GM06990 (cell line): ENCODE data around the gene GLIS1.

Source experiments
- DNase-seq: peaks from one replicate; pipeline ENCODE4 v3.0.0-alpha.2; 2011; ENCODE audit not compliant: insufficient read length; ENCODE audit errors: extremely low read depth
- H3K27me3 ChIP-seq: replicated peaks from 2 replicates; pipeline ENCODE4 v1.6.0; 2011; ENCODE audit warnings: low read length; ENCODE audit not compliant: control insufficient read depth, insufficient read depth
- H3K36me3 ChIP-seq: 2 replicates; pipeline ENCODE4 v1.5.1; 2011; ENCODE audit warnings: low read length; ENCODE audit not compliant: control insufficient read depth, insufficient read depth
- H3K4me3 ChIP-seq: replicated peaks from 2 replicates; pipeline ENCODE4 v1.5.1; 2011; ENCODE audit warnings: low read depth, mild to moderate bottlenecking, control low read depth, low read length
- TF ChIP-seq, protein P1 (sequence below): IDR thresholded peaks from 2 replicates; pipeline ENCODE4 v1.5.1; 2011; ENCODE audit warnings: low read length, control low read depth, mild to moderate bottlenecking, inconsistent platforms; ENCODE audit not compliant: insufficient read depth, poor library complexity, severe bottlenecking

GLIS1 gene

GRCh38 chr1:53567851-53568250, 171.1 kb downstream of the GLIS1 start:
- no peak overlapping the region for H3K4me3 ChIP-seq

GRCh38 chr1:53567450-53567849, 171.5 kb downstream of the GLIS1 start:
- H3K36me3 ChIP-seq, result no peaks in the 10 kb centered on the region
- TF ChIP-seq, protein P1, sequence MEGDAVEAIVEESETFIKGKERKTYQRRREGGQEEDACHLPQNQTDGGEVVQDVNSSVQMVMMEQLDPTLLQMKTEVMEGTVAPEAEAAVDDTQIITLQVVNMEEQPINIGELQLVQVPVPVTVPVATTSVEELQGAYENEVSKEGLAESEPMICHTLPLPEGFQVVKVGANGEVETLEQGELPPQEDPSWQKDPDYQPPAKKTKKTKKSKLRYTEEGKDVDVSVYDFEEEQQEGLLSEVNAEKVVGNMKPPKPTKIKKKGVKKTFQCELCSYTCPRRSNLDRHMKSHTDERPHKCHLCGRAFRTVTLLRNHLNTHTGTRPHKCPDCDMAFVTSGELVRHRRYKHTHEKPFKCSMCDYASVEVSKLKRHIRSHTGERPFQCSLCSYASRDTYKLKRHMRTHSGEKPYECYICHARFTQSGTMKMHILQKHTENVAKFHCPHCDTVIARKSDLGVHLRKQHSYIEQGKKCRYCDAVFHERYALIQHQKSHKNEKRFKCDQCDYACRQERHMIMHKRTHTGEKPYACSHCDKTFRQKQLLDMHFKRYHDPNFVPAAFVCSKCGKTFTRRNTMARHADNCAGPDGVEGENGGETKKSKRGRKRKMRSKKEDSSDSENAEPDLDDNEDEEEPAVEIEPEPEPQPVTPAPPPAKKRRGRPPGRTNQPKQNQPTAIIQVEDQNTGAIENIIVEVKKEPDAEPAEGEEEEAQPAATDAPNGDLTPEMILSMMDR, result no peak
- DNase-seq, result no peak

More at GRCh38 chr1:53567851-53568250, 171.1 kb downstream of the GLIS1 start:
- no peak for DNase-seq
- Histone ChIP-seq H3K36me3 (no peaks in the 10 kb centered on the region), H3K27me3 (no peaks in the 10 kb centered on the region; the same call in 1 of the 2 replicates)
- TF ChIP-seq, protein P1, result no peak

GRCh38 chr1:53563611-53564010, 175.4 kb downstream of the GLIS1 start:
- no peaks in the 10 kb centered on the region for H3K36me3 ChIP-seq
- H3K4me3 ChIP-seq, result no peak overlapping the region
- no peak for DNase-seq
- TF ChIP-seq, protein P1, result no peak
- no peaks in the 10 kb centered on the region; the same call in none of the 2 replicates for H3K27me3 ChIP-seq

More at GRCh38 chr1:53567450-53567849, 171.5 kb downstream of the GLIS1 start:
- no peaks in the 10 kb centered on the region; the same call in 1 of the 2 replicates for H3K27me3 ChIP-seq
- no peak overlapping the region for H3K4me3 ChIP-seq

DNA sequence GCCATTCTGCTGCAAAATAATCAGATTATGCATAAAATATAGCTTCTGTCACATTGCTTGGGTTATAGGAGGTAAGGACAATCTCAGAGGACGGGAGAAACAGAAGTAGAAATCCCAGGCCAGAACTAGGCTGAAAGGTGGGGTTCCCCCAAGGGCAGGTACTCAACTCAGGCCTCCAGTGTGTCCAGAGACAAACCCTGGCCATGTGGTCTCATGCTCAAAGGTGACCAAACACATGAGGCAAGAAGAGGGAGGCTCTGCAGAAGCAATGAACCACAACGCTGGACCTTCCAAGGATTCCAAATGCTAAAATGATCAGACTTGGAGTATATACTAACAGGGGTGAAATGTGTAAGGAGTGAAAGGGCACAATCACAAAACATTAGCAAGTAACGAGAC, 176.0 kb downstream of the GLIS1 start:
- TF ChIP-seq, protein P1, result no peak
- H3K4me3 ChIP-seq, result no peak overlapping the region
- DNase-seq, result no peak
- H3K36me3 ChIP-seq, result no peaks in the 10 kb centered on the region
- no peaks in the 10 kb centered on the region; the same call in none of the 2 replicates for H3K27me3 ChIP-seq

DNA sequence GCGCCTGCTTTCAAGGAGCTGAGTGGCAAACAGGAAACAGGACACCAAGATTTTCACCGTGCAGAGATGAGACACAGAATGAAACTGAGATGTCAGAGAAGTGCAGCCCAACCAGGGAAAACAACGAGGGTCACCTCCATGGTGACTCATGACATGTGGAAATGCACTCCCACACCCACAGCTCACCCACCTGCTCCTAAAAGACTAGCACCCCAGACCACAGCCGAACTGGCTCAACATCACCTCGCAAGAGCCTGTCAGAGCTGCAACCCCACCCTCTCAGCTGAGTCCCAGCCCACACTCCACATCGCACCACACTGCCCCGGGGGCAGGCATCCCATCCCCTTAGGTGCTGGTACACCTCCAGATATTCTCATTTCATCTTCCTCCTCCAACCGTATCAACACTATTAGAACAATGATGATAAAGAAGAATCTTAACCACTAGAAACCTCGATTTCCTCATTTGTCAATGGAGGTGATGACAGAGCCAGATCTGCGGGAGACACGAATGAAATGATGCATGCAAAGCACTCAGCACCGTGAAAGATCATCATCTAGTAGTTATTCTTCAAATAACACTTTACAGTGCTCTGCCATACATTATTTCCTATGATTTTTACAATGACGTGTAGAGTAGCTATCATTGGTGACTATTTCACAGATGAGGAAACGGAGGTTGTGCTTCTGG, 176.5 kb downstream of the GLIS1 start:
- no peaks in the 10 kb centered on the region for H3K36me3 ChIP-seq
- H3K4me3 ChIP-seq, result no peak overlapping the region
- no peak for DNase-seq
- H3K27me3 ChIP-seq, result no peaks in the 10 kb centered on the region; the same call in none of the 2 replicates
- TF ChIP-seq, protein P1, result no peak
